Heart left ventricle (tissue), 16 donors: ENCODE data around the gene CDCP1. TPM values are rescaled to one million over a fixed set of nuclear protein-coding genes. Genes with fewer than 3 reads are reported as not detected.

ENCODE experiments used
- ATAC-seq, 4 donors: fragments of 200-7000 bp; cut with Tn5 transposase; one replicate each; pipeline ENCODE4 v1.9.1; 2020 to 2022; ENCODE audit warnings: moderate library complexity in 4 of 4, mild to moderate bottlenecking in 3 of 4, moderate number of reproducible peaks in 1 of 4
- DNase-seq, 5 donors: peaks; one replicate each; pipeline ENCODE4 v3.0.0-alpha.2; 2020
- H3K27ac ChIP-seq, 12 donors: fragments of 200-600 bp; sonication (generic) in 4 of 12; one replicate each; pipeline versions ENCODE4 v1.5.0 to v1.8.0; 2016 to 2022; ENCODE audit warnings: mild to moderate bottlenecking in 2 of 12
- H3K27me3 ChIP-seq, 9 donors: fragments of 200-600 bp; sonication (generic) in 2 of 9; one replicate each; pipeline versions ENCODE4 v1.5.1 to v1.8.0; 2016 to 2022; ENCODE audit warnings: mild to moderate bottlenecking in 3 of 9
- H3K36me3 ChIP-seq, 9 donors: fragments of 200-600 bp; sonication (generic) in 2 of 9; one replicate each; pipeline versions ENCODE4 v1.5.0 to v1.8.0; 2018 to 2022; ENCODE audit warnings: mild to moderate bottlenecking in 2 of 9
- H3K4me1 ChIP-seq, 12 donors: fragments of 200-600 bp; sonication (generic) in 4 of 12; one replicate each; pipeline versions ENCODE4 v1.5.0 to v1.8.0; 2016 to 2022; ENCODE audit warnings: mild to moderate bottlenecking in 3 of 12
- H3K4me3 ChIP-seq, 12 donors: fragments of 200-600 bp; sonication (generic) in 4 of 12; one replicate each; pipeline versions ENCODE4 v1.5.0 to v1.8.0; 2017 to 2022; ENCODE audit warnings: mild to moderate bottlenecking in 9 of 12, moderate library complexity in 4 of 12
- H3K9me3 ChIP-seq, 12 donors: fragments of 200-600 bp; sonication (generic) in 4 of 12; one replicate each; pipeline versions ENCODE4 v1.5.0 to v1.8.0; 2016 to 2022; ENCODE audit warnings: mild to moderate bottlenecking in 1 of 12
- POLR2A ChIP-seq, 2 donors: fragments of 450-650 bp; IDR thresholded peaks; one replicate each; pipeline ENCODE4 v1.6.1; 2017; ENCODE audit warnings: antibody characterized with exemption in 2 of 2, mild to moderate bottlenecking in 2 of 2, moderate library complexity in 2 of 2
- WGBS, 4 donors: extraction: QIAGEN DNeasy Blood & Tissue Kit in 2 of 4; methylation state at CpG; one replicate each; pipeline versions ENCODE4 v1.1.5 to v1.1.7; 2013 to 2018; 5-methylcytosine and 5-hydroxymethylcytosine counted together
- intact Hi-C, 10 donors: fragments of 100-400 bp; cut with DNase I; formaldehyde crosslinking; loops; one replicate each; pipeline versions ENCODE4 v1.11.1 to v1.14.2; 2022
- polyA plus RNA-seq, 2 donors: library from polyadenylated mRNA; stranded (reverse); fragments of 200-250 nt; gene quantifications; one replicate each; pipeline ENCODE4 v1.2.3, GENCODE V29; 2013
- total RNA-seq, 9 donors: library from RNA; depleted of rRNA in 2 of 9; stranded (reverse); fragments of >200 nt in 2 of 9; fragmentation: NEBNext Ultra II Directional in 3 of 9; extraction: Animal tissue kit (Norgen Biotek cat#: 25700) in 3 of 9; gene quantifications; one replicate each; pipeline versions ENCODE4 v1.1.0 to v1.2.4, GENCODE V29; 2016 to 2023
- TF ChIP-seq, protein P1 (sequence below), 12 donors: fragments of 200-600 bp; sonication (generic) in 4 of 12; IDR thresholded peaks; one replicate each; pipeline versions ENCODE4 v1.5.0 to v1.8.0; 2018 to 2022; ENCODE audit warnings: antibody characterized with exemption in 12 of 12, mild to moderate bottlenecking in 5 of 12
- donor health status: ischemic (EF 13 %, LVEDD 7.1; RV severe dilation, severe dysfunction).
- donor health status: healthy with polysubstance abuse.
- donor health status: DM: no; HTN: yes; CAD: no.
- donor health status: DM: no; HTN: no; CAD: no.
- donor health status: ischemic (EF 25% LVEDD 6.9; RV normal size, moderate dysfunction).
- donor health status: ischemic (EF 25% LVEDD 5.7; RV mildly dilated, moderate dysfunction).
- donor health status: healthy.
- donor health status: DM: yes; HTN: yes; CAD: no.
- donor health status: ischemic (EF 35%, LVEDD 5.7; RV mildly dilated, moderate dysfunction).
- donor health status: nonischemic (EF 11% LVEDD 7.7; RV severe dilation, severe dysfunction).
- donor health status: DM: yes; HTN: yes; CAD: no.
- donor health status: PGD.
- donor health status: ischemic (EF 29% LVEDD 5.4; RV normal size, mild dysfunction).
- donor health status: nonischemic (EF 23%, LVEDD 6.1; RV moderate dilation, normal function).

CDCP1 gene
- total and polyA plus RNA-seq, 11 donors, result 0.11 to 5.8 (median 0.38) TPM

GRCh38 chr3:45037720-45038455 lies 108.3 kb downstream of the CDCP1 start:
- TF ChIP-seq, protein P1, sequence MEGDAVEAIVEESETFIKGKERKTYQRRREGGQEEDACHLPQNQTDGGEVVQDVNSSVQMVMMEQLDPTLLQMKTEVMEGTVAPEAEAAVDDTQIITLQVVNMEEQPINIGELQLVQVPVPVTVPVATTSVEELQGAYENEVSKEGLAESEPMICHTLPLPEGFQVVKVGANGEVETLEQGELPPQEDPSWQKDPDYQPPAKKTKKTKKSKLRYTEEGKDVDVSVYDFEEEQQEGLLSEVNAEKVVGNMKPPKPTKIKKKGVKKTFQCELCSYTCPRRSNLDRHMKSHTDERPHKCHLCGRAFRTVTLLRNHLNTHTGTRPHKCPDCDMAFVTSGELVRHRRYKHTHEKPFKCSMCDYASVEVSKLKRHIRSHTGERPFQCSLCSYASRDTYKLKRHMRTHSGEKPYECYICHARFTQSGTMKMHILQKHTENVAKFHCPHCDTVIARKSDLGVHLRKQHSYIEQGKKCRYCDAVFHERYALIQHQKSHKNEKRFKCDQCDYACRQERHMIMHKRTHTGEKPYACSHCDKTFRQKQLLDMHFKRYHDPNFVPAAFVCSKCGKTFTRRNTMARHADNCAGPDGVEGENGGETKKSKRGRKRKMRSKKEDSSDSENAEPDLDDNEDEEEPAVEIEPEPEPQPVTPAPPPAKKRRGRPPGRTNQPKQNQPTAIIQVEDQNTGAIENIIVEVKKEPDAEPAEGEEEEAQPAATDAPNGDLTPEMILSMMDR (IDR thresholded peaks at IDR 0.05), result peak; percentile 77 to 94 (median 92)
- no peak for TF ChIP-seq POLR2A (IDR thresholded peaks at IDR 0.05)
- H3K27ac ChIP-seq, result no peak overlapping the region
- peaks cover 0 to 62% (median 35%) of the 10 kb centered on the region in 12 donors for H3K4me1 ChIP-seq
- peak overlapping the region in 3 of 12 donors; percentile 9 to 25 (median 11) for H3K4me3 ChIP-seq
- WGBS, 4 donors, result 7 to 12% (median 9%) methylated on average over 11 of the region's 11 CpGs
- ATAC-seq, result peak; percentile 57 to 85 (median 82)
- peaks cover 0 to 16% (median 2%) of the 10 kb centered on the region in 9 donors for H3K36me3 ChIP-seq
- DNase-seq, result peak; percentile 88 to 93 (median 90)
- no peaks in the 10 kb centered on the region for H3K27me3 ChIP-seq
- intact Hi-C loops, result loop anchor here in 9 of 10 donors (1.0 to 10.0 kb wide), 12 partner anchors 46 to 637 kb away; partner anchors contain the start of genes EXOSC7 (in 1 of the 9) and ZDHHC3 (in 1 of the 9)
- no peaks in the 10 kb centered on the region for H3K9me3 ChIP-seq

DNA sequence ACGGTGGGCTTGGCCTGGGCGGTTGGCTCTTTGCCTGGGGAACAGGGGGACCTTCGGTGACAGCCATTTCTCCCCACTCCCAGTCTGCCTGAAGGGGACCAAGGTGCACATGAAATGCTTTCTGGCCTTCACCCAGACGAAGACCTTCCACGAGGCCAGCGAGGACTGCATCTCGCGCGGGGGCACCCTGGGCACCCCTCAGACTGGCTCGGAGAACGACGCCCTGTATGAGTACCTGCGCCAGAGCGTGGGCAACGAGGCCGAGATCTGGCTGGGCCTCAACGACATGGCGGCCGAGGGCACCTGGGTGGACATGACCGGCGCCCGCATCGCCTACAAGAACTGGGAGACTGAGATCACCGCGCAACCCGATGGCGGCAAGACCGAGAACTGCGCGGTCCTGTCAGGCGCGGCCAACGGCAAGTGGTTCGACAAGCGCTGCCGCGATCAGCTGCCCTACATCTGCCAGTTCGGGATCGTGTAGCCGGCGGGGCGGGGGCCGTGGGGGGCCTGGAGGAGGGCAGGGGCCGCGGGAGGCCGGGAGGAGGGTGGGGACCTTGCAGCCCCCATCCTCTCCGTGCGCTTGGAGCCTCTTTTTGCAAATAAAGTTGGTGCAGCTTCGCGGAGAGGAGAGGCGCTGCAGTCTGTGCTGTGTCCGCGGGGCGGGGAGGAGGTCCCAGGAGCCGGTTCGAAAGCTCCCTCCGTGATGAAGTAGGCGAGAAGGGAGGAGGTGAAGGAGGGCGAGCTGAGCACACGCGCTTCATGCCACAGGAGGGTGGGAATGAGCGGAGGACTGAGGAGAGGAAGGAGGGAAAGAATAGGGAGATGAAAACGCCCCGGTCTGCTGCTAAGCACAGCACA lies 110.5 kb downstream of the CDCP1 start:
- intact Hi-C loops, result loop anchor here in 9 of 10 donors (2.0 to 10.0 kb wide), 10 partner anchors 43 to 639 kb away; partner anchors contain the start of genes EXOSC7 (in 1 of the 9) and ZDHHC3 (in 1 of the 9)
- Histone ChIP-seq H3K4me3 (peak overlapping the region in 9 of 12 donors; percentile 29 to 47 (median 34)), H3K27ac (peak overlapping the region in 9 of 12 donors; percentile 3 to 88 (median 32)), H3K27me3 (no peaks in the 10 kb centered on the region), H3K36me3 (peaks cover 0 to 33% (median 20%) of the 10 kb centered on the region in 9 donors), H3K9me3 (no peaks in the 10 kb centered on the region), H3K4me1 (peaks cover 0 to 53% (median 34%) of the 10 kb centered on the region in 12 donors)
- ATAC-seq, result peak in 3 of 4 donors; percentile 17 to 34 (median 25)
- 47 to 57% (median 54%) methylated on average over 42 to 64 of the region's 64 CpGs for WGBS, 4 donors
- TF ChIP-seq POLR2A (IDR thresholded peaks at IDR 0.05), result no peak
- TF ChIP-seq, protein P1 (IDR thresholded peaks at IDR 0.05), result peak in 1 of 12 donors; percentile 5
- peak in 4 of 5 donors; percentile 32 to 71 (median 41) for DNase-seq

GRCh38 chr3:45034612-45035252 lies 111.4 kb downstream of the CDCP1 start:
- no peak for TF ChIP-seq POLR2A (IDR thresholded peaks at IDR 0.05)
- TF ChIP-seq, protein P1 (IDR thresholded peaks at IDR 0.05), result no peak
- H3K27me3 ChIP-seq, result no peaks in the 10 kb centered on the region
- peaks cover 2 to 60% (median 37%) of the 10 kb centered on the region in 12 donors for H3K4me1 ChIP-seq
- H3K36me3 ChIP-seq, result peaks cover 0 to 33% (median 20%) of the 10 kb centered on the region in 9 donors
- DNase-seq (peak; percentile 68 to 82 (median 73)), ATAC-seq (peak; percentile 42 to 72 (median 57))
- H3K4me3 ChIP-seq, result peak overlapping the region in 1 of 12 donors; percentile 47
- 66 to 78% (median 70%) methylated on average over 3 of the region's 3 CpGs for WGBS, 4 donors
- no peaks in the 10 kb centered on the region for H3K9me3 ChIP-seq
- H3K27ac ChIP-seq, result peak overlapping the region in 9 of 12 donors; percentile 3 to 88 (median 42)
- intact Hi-C loops, result loop anchor here in 9 of 10 donors (5.0 to 10.0 kb wide), 9 partner anchors 42 to 640 kb away; partner anchors contain the start of genes EXOSC7 (in 1 of the 9) and ZDHHC3 (in 1 of the 9)
